IMR-90 (cell line): ENCODE data around the gene TRIM75.

ENCODE experiments used
- BHLHE40 ChIP-seq: fragments of 150-350 bp; IDR thresholded peaks from 2 replicates; pipeline ENCODE4 v1.6.1; 2016; ENCODE audit warnings: mild to moderate bottlenecking, low read depth, low read length
- CTCF ChIP-seq: conservative IDR thresholded peaks from 2 replicates; pipeline ENCODE4 v1.5.1; 2012; ENCODE audit warnings: mild to moderate bottlenecking, low read depth, low read length, improper control_type of control experiment
- ELK1 ChIP-seq: fragments of 150-350 bp; IDR thresholded peaks from 2 replicates; pipeline ENCODE4 v1.6.1; 2016; ENCODE audit warnings: low read depth, mild to moderate bottlenecking, low read length, moderate library complexity, borderline replicate concordance
- FOS ChIP-seq: fragments of 150-350 bp; IDR thresholded peaks from 2 replicates; pipeline ENCODE4 v1.6.1; 2016; ENCODE audit warnings: low read depth, low read length
- MAFK ChIP-seq: IDR thresholded peaks from 2 replicates; pipeline ENCODE4 v1.6.1; 2012; ENCODE audit warnings: low read depth, low read length, improper control_type of control experiment
- MAZ ChIP-seq: IDR thresholded peaks from 2 replicates; pipeline ENCODE4 v1.6.1; 2012; ENCODE audit warnings: low read depth, mild to moderate bottlenecking, low read length, improper control_type of control experiment, moderate library complexity, borderline replicate concordance
- MXI1 ChIP-seq: IDR thresholded peaks from 2 replicates; pipeline ENCODE4 v1.6.1; 2012; ENCODE audit warnings: low read depth, mild to moderate bottlenecking, low read length, moderate library complexity, borderline replicate concordance
- NFE2L2 ChIP-seq: fragments of 150-350 bp; IDR thresholded peaks from 2 replicates; pipeline ENCODE4 v1.6.1; 2016; ENCODE audit warnings: low read depth, mild to moderate bottlenecking, low read length
- POLR2A ChIP-seq: IDR thresholded peaks from 2 replicates; pipeline ENCODE4 v1.6.1; 2012; ENCODE audit warnings: mild to moderate bottlenecking, low read depth, low read length
- RAD21 ChIP-seq: IDR thresholded peaks from 2 replicates; pipeline ENCODE4 v1.6.1; 2012; ENCODE audit warnings: low read length, improper control_type of control experiment
- RCOR1 ChIP-seq: IDR thresholded peaks from 2 replicates; pipeline ENCODE4 v1.6.1; 2012; ENCODE audit warnings: mild to moderate bottlenecking, low read length, improper control_type of control experiment; ENCODE audit not compliant: insufficient replicate concordance
- RFX5 ChIP-seq: IDR thresholded peaks from 2 replicates; pipeline ENCODE4 v1.8.0; 2012; ENCODE audit warnings: low read depth, mild to moderate bottlenecking, low read length, moderate library complexity
- SMC3 ChIP-seq: fragments of 150-350 bp; IDR thresholded peaks from 2 replicates; pipeline ENCODE4 v1.6.1; 2016; ENCODE audit warnings: low read depth, mild to moderate bottlenecking, antibody characterized with exemption, low read length, moderate library complexity
- USF2 ChIP-seq: fragments of 150-350 bp; IDR thresholded peaks from 2 replicates; pipeline ENCODE4 v1.6.1; 2017; ENCODE audit warnings: mild to moderate bottlenecking, antibody characterized with exemption, low read length, low read depth

GRCh38 chr4:165006886-165007285 is 46.8 kb upstream of the TRIM75 start:
- no peak for TF ChIP-seq CTCF
- TF ChIP-seq SMC3 = no peak
- no peak for TF ChIP-seq POLR2A
- no peak for TF ChIP-seq RAD21
- no peak for TF ChIP-seq RFX5
- no peak for TF ChIP-seq ELK1
- no peak for TF ChIP-seq MXI1
- TF ChIP-seq BHLHE40 = no peak
- no peak for TF ChIP-seq FOS
- no peak for TF ChIP-seq MAFK
- TF ChIP-seq RCOR1 = no peak
- TF ChIP-seq NFE2L2 = no peak
- TF ChIP-seq USF2 = no peak
- no peak for TF ChIP-seq MAZ
